Measurements from ENCODE around the gene ANKRD18B. TPM values are rescaled to one million over a fixed set of nuclear protein-coding genes. Genes with fewer than 3 reads are reported as not detected.
"Not testable (repeated sequence)": the region's sequence is repeated elsewhere in the genome, so short reads cannot be mapped to it uniquely, and the experiment has no call there.

Gene ANKRD18B
- total RNA-seq, 1 experiment from 2014 or later: 9.1 TPM

DNA sequence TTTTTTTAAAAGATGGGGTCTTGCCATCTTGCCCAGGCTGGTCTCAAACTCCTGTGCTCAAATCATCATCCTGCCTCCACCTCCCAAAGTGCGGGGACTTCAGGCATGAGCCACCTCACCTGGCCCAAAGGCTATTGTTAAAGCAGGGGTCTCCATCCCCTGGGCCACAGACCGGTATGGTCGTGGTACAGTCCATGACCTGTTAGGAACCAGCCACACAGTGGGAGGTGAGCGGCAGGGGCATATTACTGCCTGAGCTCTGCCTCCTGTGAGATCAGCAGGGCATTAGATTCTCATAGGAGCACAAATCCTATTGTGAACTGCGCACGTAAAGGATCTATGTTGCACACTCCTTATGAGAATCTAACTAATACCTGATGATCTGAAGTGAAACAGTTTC is 43.1 kb upstream of the ANKRD18B start:
- WGBS (ENCODE audit: extremely low coverage, insufficient read length, low lambda C conversion rate): no CpG with 5 or more reads among the region's 6 CpGs
- Histone ChIP-seq H3K9me3 (ENCODE audit: control insufficient read depth, low read depth, low read length) (no peaks in the 10 kb centered on the region), H3K23ac (ENCODE audit: insufficient read length, low read depth, low read length) (no peak overlapping the region), H3K18ac (ENCODE audit: insufficient read length, low read depth, low read length) (no peak overlapping the region), H2BK5ac (ENCODE audit: insufficient read length, low read length) (no peak overlapping the region), H3K14ac (ENCODE audit: insufficient read depth, low read length) (no peak overlapping the region), H3K9ac (ENCODE audit: extremely low read depth, insufficient read length, low read length) (no peak overlapping the region), H4K8ac (replicated peaks; ENCODE audit: insufficient read length, low read depth, low read length) (no peak overlapping the region), H3K27ac (ENCODE audit: insufficient read length, low read depth, low read length) (no peak overlapping the region), H2BK20ac (ENCODE audit: low read depth, low read length, poor library complexity, severe bottlenecking) (no peak overlapping the region), H3K27me3 (ENCODE audit: insufficient read depth, low read length) (no peaks in the 10 kb centered on the region), H3K79me1 (ENCODE audit: insufficient read depth, low read depth, low read length, poor library complexity, severe bottlenecking) (no peaks in the 10 kb centered on the region), H2AK5ac (ENCODE audit: insufficient read length, low read length) (no peak overlapping the region), H3K4me1 (ENCODE audit: insufficient read depth, low read length) (no peaks in the 10 kb centered on the region), H4K91ac (ENCODE audit: insufficient read length, low read depth, low read length) (no peak overlapping the region), H2BK15ac (ENCODE audit: low read depth, low read length) (no peak overlapping the region), H4K20me1 (ENCODE audit: control insufficient read depth, insufficient read depth, insufficient read length) (no peaks in the 10 kb centered on the region), H3K4me2 (ENCODE audit: insufficient read depth, insufficient read length, low read length) (no peak overlapping the region), H3T11ph (ENCODE audit: low read length) (no peak overlapping the region), H2AFZ (ENCODE audit: low read length) (no peak overlapping the region), H3K4ac (ENCODE audit: low read depth, low read length) (no peak overlapping the region), H4K5ac (ENCODE audit: insufficient read length, low read depth, low read length) (no peak overlapping the region), H3K79me2 (ENCODE audit: insufficient read depth, low read length) (no peaks in the 10 kb centered on the region), H2BK12ac (ENCODE audit: insufficient read length, low read depth, low read length) (no peak overlapping the region), H3K23me2 (ENCODE audit: insufficient read length, low read depth, low read length, poor library complexity, severe bottlenecking) (no peaks in the 10 kb centered on the region), H2BK120ac (ENCODE audit: low read depth, low read length, poor library complexity, severe bottlenecking) (no peak overlapping the region), H3K56ac (ENCODE audit: insufficient read length, low read depth, low read length) (no peak overlapping the region)
- TF ChIP-seq, protein P1, sequence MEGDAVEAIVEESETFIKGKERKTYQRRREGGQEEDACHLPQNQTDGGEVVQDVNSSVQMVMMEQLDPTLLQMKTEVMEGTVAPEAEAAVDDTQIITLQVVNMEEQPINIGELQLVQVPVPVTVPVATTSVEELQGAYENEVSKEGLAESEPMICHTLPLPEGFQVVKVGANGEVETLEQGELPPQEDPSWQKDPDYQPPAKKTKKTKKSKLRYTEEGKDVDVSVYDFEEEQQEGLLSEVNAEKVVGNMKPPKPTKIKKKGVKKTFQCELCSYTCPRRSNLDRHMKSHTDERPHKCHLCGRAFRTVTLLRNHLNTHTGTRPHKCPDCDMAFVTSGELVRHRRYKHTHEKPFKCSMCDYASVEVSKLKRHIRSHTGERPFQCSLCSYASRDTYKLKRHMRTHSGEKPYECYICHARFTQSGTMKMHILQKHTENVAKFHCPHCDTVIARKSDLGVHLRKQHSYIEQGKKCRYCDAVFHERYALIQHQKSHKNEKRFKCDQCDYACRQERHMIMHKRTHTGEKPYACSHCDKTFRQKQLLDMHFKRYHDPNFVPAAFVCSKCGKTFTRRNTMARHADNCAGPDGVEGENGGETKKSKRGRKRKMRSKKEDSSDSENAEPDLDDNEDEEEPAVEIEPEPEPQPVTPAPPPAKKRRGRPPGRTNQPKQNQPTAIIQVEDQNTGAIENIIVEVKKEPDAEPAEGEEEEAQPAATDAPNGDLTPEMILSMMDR (conservative IDR thresholded peaks at IDR 0.05): no peak
- H3K4me1 Mint-ChIP-seq: peaks cover 0 to 5% of the 10 kb centered on the region in 2 experiments; a peak in 1 of 4 replicates
- no peak overlapping the region for H3K4me3 Mint-ChIP-seq
- DNase-seq: no peak
- H3K9me3 Mint-ChIP-seq: no peaks in the 10 kb centered on the region
- no peaks in the 10 kb centered on the region for H3K36me3 Mint-ChIP-seq (ENCODE audit: insufficient read depth in 1 of 3, low read depth in 3 of 3)
- H3K27ac Mint-ChIP-seq: no peak overlapping the region
- H3K27me3 Mint-ChIP-seq (ENCODE audit: low read depth): no peaks in the 10 kb centered on the region

DNA sequence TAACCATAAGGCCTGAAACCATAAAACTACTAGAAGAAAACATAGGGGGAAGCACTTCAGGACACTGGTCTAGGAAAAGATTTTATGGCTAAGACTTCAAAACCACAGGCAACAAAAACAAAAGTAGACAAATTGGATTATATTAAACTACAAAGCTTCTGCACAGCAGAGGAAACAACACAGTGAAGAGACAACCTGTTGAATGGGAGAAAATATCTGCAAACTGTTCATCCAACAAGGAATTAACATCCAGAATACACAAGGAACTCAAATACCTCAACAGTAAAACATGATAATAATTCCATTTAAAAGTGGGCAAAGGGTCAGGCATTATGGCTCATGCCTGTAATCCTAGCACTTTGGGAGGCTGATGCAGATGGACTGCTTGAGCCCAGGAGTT is 38.7 kb upstream of the ANKRD18B start:
- H3K79me2 ChIP-seq (ENCODE audit: insufficient read depth, low read length); H4K5ac ChIP-seq (ENCODE audit: insufficient read length, low read depth, low read length): not testable (repeated sequence)

More for the DNA sequence above, 38.7 kb upstream of the ANKRD18B start:
- not testable (repeated sequence) for H3K4me3 Mint-ChIP-seq; H3T11ph ChIP-seq (ENCODE audit: low read length); H3K79me1 ChIP-seq (ENCODE audit: insufficient read depth, low read depth, low read length, poor library complexity, severe bottlenecking); H3K9me3 Mint-ChIP-seq; H3K4ac ChIP-seq (ENCODE audit: low read depth, low read length); H3K23me2 ChIP-seq (ENCODE audit: insufficient read length, low read depth, low read length, poor library complexity, severe bottlenecking); H3K27ac Mint-ChIP-seq; H3K27me3 ChIP-seq (ENCODE audit: insufficient read depth, low read length); H2AK5ac ChIP-seq (ENCODE audit: insufficient read length, low read length); H2BK20ac ChIP-seq (ENCODE audit: low read depth, low read length, poor library complexity, severe bottlenecking); H3K4me2 ChIP-seq (ENCODE audit: insufficient read depth, insufficient read length, low read length); H2AFZ ChIP-seq (ENCODE audit: low read length); H3K27me3 Mint-ChIP-seq (ENCODE audit: low read depth); H3K9me3 ChIP-seq (ENCODE audit: control insufficient read depth, low read depth, low read length); H3K4me1 ChIP-seq (ENCODE audit: insufficient read depth, low read length); H4K8ac ChIP-seq (replicated peaks; ENCODE audit: insufficient read length, low read depth, low read length); H2BK15ac ChIP-seq (ENCODE audit: low read depth, low read length); H3K36me3 Mint-ChIP-seq (ENCODE audit: insufficient read depth in 1 of 3, low read depth in 3 of 3); H3K27ac ChIP-seq (ENCODE audit: insufficient read length, low read depth, low read length); DNase-seq; H3K18ac ChIP-seq (ENCODE audit: insufficient read length, low read depth, low read length); H3K23ac ChIP-seq (ENCODE audit: insufficient read length, low read depth, low read length); H2BK5ac ChIP-seq (ENCODE audit: insufficient read length, low read length); H3K4me1 Mint-ChIP-seq; H3K56ac ChIP-seq (ENCODE audit: insufficient read length, low read depth, low read length); H3K9ac ChIP-seq (ENCODE audit: extremely low read depth, insufficient read length, low read length); H2BK120ac ChIP-seq (ENCODE audit: low read depth, low read length, poor library complexity, severe bottlenecking); H4K91ac ChIP-seq (ENCODE audit: insufficient read length, low read depth, low read length); H3K14ac ChIP-seq (ENCODE audit: insufficient read depth, low read length); H2BK12ac ChIP-seq (ENCODE audit: insufficient read length, low read depth, low read length); H4K20me1 ChIP-seq (ENCODE audit: control insufficient read depth, insufficient read depth, insufficient read length)

Measured in H9 (cell line).